Common myeloid progenitor, CD34-positive (primary cell): ENCODE measurements around the gene PDE2A.
"Not testable (repeated sequence)": the region's sequence is repeated elsewhere in the genome, so short reads cannot be mapped to it uniquely, and the experiment has no call there.

Source experiments
- CTCF ChIA-PET: fragments of 350-600 bp; sonication (Branson Sonifier 250); formaldehyde crosslinking; loops from one replicate; lab custom pipeline; 2021; ENCODE audit warnings: antibody characterized with exemption; lab: Charles Lee
- POLR2A ChIA-PET: fragments of 350-600 bp; sonication (Branson Sonifier 250); formaldehyde crosslinking; loops from one replicate; lab custom pipeline; 2021; ENCODE audit warnings: antibody characterized with exemption; lab: Charles Lee
- DNase-seq, 3 donors: peaks; one replicate each; pipeline versions ENCODE4 v3.0.0 to v3.0.0-alpha.2; 2013
- H3K27ac ChIP-seq, 2 experiments: 1 replicate in 1 of 2; 2 replicates in 1 of 2; pipeline ENCODE4 v1.7.0; 2013; ENCODE audit warnings: inconsistent platforms in 2 of 2, low read length in 2 of 2, mild to moderate bottlenecking in 2 of 2, low read depth in 1 of 2, moderate library complexity in 1 of 2; ENCODE audit not compliant: severe bottlenecking in 2 of 2, insufficient read depth in 1 of 2, poor library complexity in 1 of 2
- H3K27me3 ChIP-seq, 5 experiments: replicated peaks in 2 of 5; 1 replicate in 3 of 5; 2 replicates in 2 of 5; pipeline versions ENCODE4 v1.6.1 to v1.7.0; 2013; ENCODE audit warnings: low read length in 4 of 5, mild to moderate bottlenecking in 2 of 5, moderate library complexity in 2 of 5, inconsistent platforms in 1 of 5; ENCODE audit not compliant: insufficient read depth in 5 of 5, control insufficient read depth in 4 of 5
- H3K36me3 ChIP-seq, 4 experiments: 1 replicate in 2 of 4; 2 replicates in 2 of 4; pipeline versions ENCODE4 v1.6.1 to v1.7.0; 2013; ENCODE audit warnings: low read length in 3 of 4, control low read depth in 1 of 4, mild to moderate bottlenecking in 1 of 4; ENCODE audit not compliant: control insufficient read depth in 4 of 4, insufficient read depth in 4 of 4
- H3K4me1 ChIP-seq, 4 experiments: 1 replicate in 3 of 4; 2 replicates in 1 of 4; pipeline versions ENCODE4 v1.6.1 to v1.7.1; 2013; ENCODE audit warnings: low read length in 3 of 4, mild to moderate bottlenecking in 3 of 4, control low read depth in 1 of 4, inconsistent platforms in 1 of 4, moderate library complexity in 1 of 4; ENCODE audit not compliant: control insufficient read depth in 4 of 4, insufficient read depth in 4 of 4; ENCODE audit errors: control extremely low read depth in 1 of 4
- H3K4me3 ChIP-seq, 7 experiments: 1 replicate in 4 of 7; 2 replicates in 3 of 7; pipeline versions ENCODE4 v1.5.1 to v1.7.0; 2013; ENCODE audit warnings: mild to moderate bottlenecking in 7 of 7, low read length in 6 of 7, moderate library complexity in 6 of 7, inconsistent platforms in 2 of 7, low read depth in 2 of 7, control low read depth in 1 of 7; ENCODE audit not compliant: insufficient read depth in 4 of 7, control insufficient read depth in 1 of 7; ENCODE audit errors: extremely low read depth in 1 of 7
- H3K9me3 ChIP-seq, 5 experiments: 1 replicate in 4 of 5; 2 replicates in 1 of 5; pipeline versions ENCODE4 v1.6.1 to v1.7.1; 2013; ENCODE audit warnings: low read length in 4 of 5, mild to moderate bottlenecking in 2 of 5, inconsistent platforms in 1 of 5, low read depth in 1 of 5, moderate library complexity in 1 of 5; ENCODE audit not compliant: control insufficient read depth in 4 of 5, insufficient read depth in 2 of 5; ENCODE audit errors: control extremely low read depth in 1 of 5
- WGBS: methylation state at CpG from one replicate; pipeline ENCODE4 v1.1.5; 2013; ENCODE audit not compliant: insufficient coverage; 5-methylcytosine and 5-hydroxymethylcytosine counted together

The PDE2A gene

DNA sequence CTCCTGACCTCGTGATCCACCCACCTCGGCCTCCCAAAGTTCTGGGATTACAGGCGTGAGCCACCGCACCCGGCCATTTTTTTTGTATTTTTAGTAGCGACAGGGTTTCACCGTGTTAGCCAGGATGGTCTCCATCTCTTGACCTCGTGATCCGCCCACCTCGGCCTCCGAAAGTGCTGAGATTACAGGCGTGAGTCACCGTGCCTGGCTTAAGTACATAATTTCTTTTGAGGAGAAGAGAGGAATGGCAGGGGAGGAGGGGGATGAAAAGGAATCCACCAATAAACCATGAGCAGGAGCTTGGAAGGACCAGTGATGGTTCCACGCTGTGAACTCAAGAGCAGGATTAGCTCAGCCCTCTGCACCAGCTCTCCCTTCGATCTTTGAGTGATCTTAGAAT lies 113.4 kb downstream of the PDE2A start:
- not testable (repeated sequence) for H3K36me3 ChIP-seq, H3K27me3 ChIP-seq, DNase-seq, H3K4me3 ChIP-seq, H3K27ac ChIP-seq, H3K9me3 ChIP-seq, H3K4me1 ChIP-seq
- POLR2A ChIA-PET = interaction anchor here (0.6 kb wide), 1 partner anchor 13 kb away, joined by 4 read pairs; no protein-coding TSS in a partner anchor
- CTCF ChIA-PET = interaction anchor here (1.1 to 2.9 kb wide), 3 partner anchors 13 to 67 kb away, joined by 3 to 8 read pairs (median 5); no protein-coding TSS in a partner anchor
- WGBS = 98% methylated on average over 10 of the region's 15 CpGs

GRCh38 chr11:72556433-72556832 lies 117.8 kb downstream of the PDE2A start:
- no peak overlapping the region for H3K4me3 ChIP-seq
- H3K27ac ChIP-seq = no peak overlapping the region
- no peaks in the 10 kb centered on the region for H3K27me3 ChIP-seq
- DNase-seq = no peak
- H3K4me1 ChIP-seq = peaks cover 0 to 8% (median 3%) of the 10 kb centered on the region in 4 experiments
- no peaks in the 10 kb centered on the region for H3K36me3 ChIP-seq
- CTCF ChIA-PET = interaction anchor here (0.6 kb wide), 1 partner anchor 85 kb away, joined by 3 read pairs; no protein-coding TSS in a partner anchor
- 94% methylated on average over 2 of the region's 5 CpGs for WGBS
- no peaks in the 10 kb centered on the region for H3K9me3 ChIP-seq
- POLR2A ChIA-PET = no interaction called here

DNA sequence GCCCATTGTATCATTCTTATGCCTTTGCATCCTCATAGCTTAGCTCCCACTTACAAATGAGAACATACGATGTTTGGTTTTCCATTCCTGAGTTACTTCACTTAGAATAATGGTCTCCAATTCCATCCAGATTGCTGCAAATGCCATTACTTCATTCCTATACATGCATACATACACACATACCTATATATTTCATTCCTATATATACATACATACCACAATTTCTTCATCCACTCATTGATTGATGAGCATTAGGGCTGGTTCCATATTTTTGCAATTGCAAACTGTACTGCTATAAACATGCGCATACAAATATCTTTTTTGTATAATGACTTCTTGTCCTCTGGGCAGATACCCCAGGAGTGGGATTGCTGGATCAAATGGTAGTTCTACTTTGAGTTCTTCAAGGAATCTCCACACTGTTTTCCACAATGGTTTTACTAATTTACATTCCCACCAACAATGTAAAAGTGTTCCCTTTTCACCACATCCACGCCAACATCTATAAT lies 119.2 kb downstream of the PDE2A start:
- H3K4me1 ChIP-seq, CTCF ChIA-PET, POLR2A ChIA-PET, H3K9me3 ChIP-seq, H3K4me3 ChIP-seq, DNase-seq, H3K27me3 ChIP-seq, H3K36me3 ChIP-seq, H3K27ac ChIP-seq: not testable (repeated sequence)
- 100% methylated on average over 1 of the region's 3 CpGs for WGBS

DNA sequence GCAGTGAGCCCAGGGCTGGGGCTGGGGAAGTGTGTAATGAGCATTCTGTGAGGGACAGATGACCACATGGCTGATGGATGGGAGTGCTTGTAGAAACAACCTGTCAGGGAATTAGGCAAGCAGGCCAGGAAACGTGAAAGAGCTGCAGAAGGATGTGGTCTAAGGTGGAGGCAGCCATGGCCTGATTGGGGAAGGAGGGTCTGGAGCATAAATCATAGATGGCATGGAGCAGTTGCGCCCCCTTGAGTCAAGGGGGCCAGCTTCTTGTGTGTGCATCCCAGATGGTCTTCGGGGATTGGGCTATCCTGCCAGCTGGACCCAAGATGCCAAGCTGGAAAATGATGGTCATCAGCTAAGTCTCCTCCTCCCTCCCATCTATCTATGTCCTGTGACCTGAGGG lies 120.5 kb downstream of the PDE2A start:
- peak; percentile 39 to 82 (median 81) for DNase-seq
- H3K9me3 ChIP-seq = no peaks in the 10 kb centered on the region
- no peaks in the 10 kb centered on the region for H3K27me3 ChIP-seq
- WGBS = 27% methylated on average over 3 of the region's 3 CpGs
- no peaks in the 10 kb centered on the region for H3K36me3 ChIP-seq
- POLR2A ChIA-PET = no interaction called here
- CTCF ChIA-PET = interaction anchor here (1.1 to 2.0 kb wide), 7 partner anchors 8 to 72 kb away, joined by 3 to 10 read pairs (median 4); no protein-coding TSS in a partner anchor
- H3K4me3 ChIP-seq = no peak overlapping the region
- peaks cover 0 to 8% (median 3%) of the 10 kb centered on the region in 4 experiments for H3K4me1 ChIP-seq
- H3K27ac ChIP-seq = no peak overlapping the region

DNA sequence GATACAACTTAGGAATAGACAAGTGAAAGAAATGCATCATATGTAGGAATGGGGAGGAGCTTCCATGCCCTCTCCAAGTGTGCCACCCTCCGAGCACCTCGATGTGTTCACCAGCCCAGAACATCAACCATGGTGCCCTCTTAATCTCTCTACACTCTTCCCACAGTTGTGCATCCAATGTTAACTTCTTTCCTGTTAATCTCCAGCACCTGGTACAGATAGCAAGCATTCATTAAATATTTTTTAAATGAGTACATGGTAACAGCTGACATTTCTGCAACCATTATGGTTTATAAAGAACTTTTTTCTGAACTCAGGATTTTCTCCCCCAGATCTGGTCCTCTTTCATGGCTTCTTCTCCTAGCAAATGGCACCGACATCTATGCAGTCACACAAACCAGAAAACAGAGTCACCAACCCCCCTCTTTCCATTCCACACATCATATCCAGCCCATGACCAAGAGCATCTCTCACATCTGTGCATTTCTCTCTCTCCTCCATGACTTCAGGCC lies 121.8 kb downstream of the PDE2A start:
- Histone ChIP-seq H3K27ac (no peak overlapping the region), H3K27me3 (no peaks in the 10 kb centered on the region), H3K4me1 (peaks cover 0 to 8% (median 3%) of the 10 kb centered on the region in 4 experiments), H3K4me3 (no peak overlapping the region), H3K36me3 (no peaks in the 10 kb centered on the region), H3K9me3 (no peaks in the 10 kb centered on the region)
- whole genome bisulfite sequencing = 100% methylated on average over 3 of the region's 3 CpGs
- POLR2A ChIA-PET = no interaction called here
- no peak for DNase-seq
- CTCF ChIA-PET = interaction anchor here (0.6 to 2.0 kb wide), 6 partner anchors 10 to 111 kb away, joined by 3 to 10 read pairs (median 4); no protein-coding TSS in a partner anchor

GRCh38 chr11:72551571-72551970 lies 122.7 kb downstream of the PDE2A start:
- Histone ChIP-seq H3K27ac (no peak overlapping the region), H3K4me1 (peaks cover 0 to 8% (median 3%) of the 10 kb centered on the region in 4 experiments), H3K27me3 (no peaks in the 10 kb centered on the region), H3K9me3 (no peaks in the 10 kb centered on the region), H3K36me3 (no peaks in the 10 kb centered on the region), H3K4me3 (no peak overlapping the region)
- ChIA-PET POLR2A (no interaction called here), CTCF (interaction anchor here (1.7 kb wide), 1 partner anchor 80 kb away, joined by 4 read pairs; no protein-coding TSS in a partner anchor)
- whole genome bisulfite sequencing = 97% methylated on average over 5 of the region's 5 CpGs
- DNase-seq = no peak

GRCh38 chr11:72548463-72548862 lies 125.8 kb downstream of the PDE2A start:
- POLR2A ChIA-PET = no interaction called here
- H3K36me3 ChIP-seq = no peaks in the 10 kb centered on the region
- no peaks in the 10 kb centered on the region for H3K27me3 ChIP-seq
- DNase-seq = no peak
- no peak overlapping the region for H3K27ac ChIP-seq
- no peaks in the 10 kb centered on the region for H3K9me3 ChIP-seq
- CTCF ChIA-PET = interaction anchor here (1.2 to 2.1 kb wide), 5 partner anchors 11 to 68 kb away, joined by 3 to 8 read pairs (median 4); no protein-coding TSS in a partner anchor
- H3K4me1 ChIP-seq = peaks cover 0 to under 1% (median under 1%) of the 10 kb centered on the region in 4 experiments
- 98% methylated on average over 5 of the region's 6 CpGs for WGBS
- H3K4me3 ChIP-seq = no peak overlapping the region
